ENCODE data around the gene SCAMP2. TPM values are rescaled to one million over a fixed set of nuclear protein-coding genes. Genes with fewer than 3 reads are reported as not detected.
"Not testable (repeated sequence)": the region's sequence is repeated elsewhere in the genome, so short reads cannot be mapped to it uniquely, and the experiment has no call there.

SCAMP2 gene
- total RNA-seq, 2 donors from 2014 or later, result 62.1 to 84.5 TPM

- H3K4me3 ChIP-seq, result peak within 1 kb of the TSS; percentile 92
- H3K27ac ChIP-seq, result peak within 1 kb of the TSS; percentile 57 to 71
- DNase-seq (ENCODE audit: low spot score), result peak; percentile 49
- no peaks in the 10 kb centered on the region for H3K27me3 ChIP-seq (replicated peaks; ENCODE audit: insufficient read depth)
- H3K4me1 ChIP-seq (ENCODE audit: control insufficient read depth in 1 of 2, low read depth in 2 of 2), result peaks cover 12 to 18% of the 10 kb centered on the region in 2 donors
- peak; percentile 43 for TF ChIP-seq CTCF (IDR thresholded peaks at IDR 0.05)
- H3K36me3 ChIP-seq, result peaks cover 6% of the 10 kb centered on the region
- no peaks in the 10 kb centered on the region for H3K9me3 ChIP-seq
- no peak for ATAC-seq (ENCODE audit: insufficient number of reproducible peaks, low FRiP score, low read depth)
Measured at GRCh38 chr15:74889883-74890664, 16.9 kb upstream of the SCAMP2 start, which contains the start of gene MPI. TSS of gene MPI (plus strand) at chr15:74890042. CDS start at chr15:74890074, 32 bp downstream.

- H3K9me3 ChIP-seq, result no peaks in the 10 kb centered on the region
- ATAC-seq (ENCODE audit: insufficient number of reproducible peaks, low FRiP score, low read depth) (peak; percentile 18), DNase-seq (ENCODE audit: low spot score) (no peak)
- peaks cover 12 to 18% of the 10 kb centered on the region in 2 donors for H3K4me1 ChIP-seq (ENCODE audit: control insufficient read depth in 1 of 2, low read depth in 2 of 2)
- H3K27ac ChIP-seq, result peak overlapping the region in 1 of 2 donors; percentile 57
- no peaks in the 10 kb centered on the region for H3K27me3 ChIP-seq (replicated peaks; ENCODE audit: insufficient read depth)
- peaks cover 6% of the 10 kb centered on the region for H3K36me3 ChIP-seq
- no peak for TF ChIP-seq CTCF (IDR thresholded peaks at IDR 0.05)
- peak overlapping the region; percentile 92 for H3K4me3 ChIP-seq
Measured at GRCh38 chr15:74889390-74889882, 16.3 kb upstream of the SCAMP2 start.

- H3K4me1 ChIP-seq (ENCODE audit: control insufficient read depth in 1 of 2, low read depth in 2 of 2), result peaks cover 12 to 18% of the 10 kb centered on the region in 2 donors
- no peak overlapping the region for H3K4me3 ChIP-seq
- TF ChIP-seq CTCF (IDR thresholded peaks at IDR 0.05), result no peak
- peak overlapping the region in 1 of 2 donors; percentile 57 for H3K27ac ChIP-seq
- DNase-seq (ENCODE audit: low spot score), result no peak
- no peaks in the 10 kb centered on the region for H3K27me3 ChIP-seq (replicated peaks; ENCODE audit: insufficient read depth)
- no peak for ATAC-seq (ENCODE audit: insufficient number of reproducible peaks, low FRiP score, low read depth)
- H3K9me3 ChIP-seq, result no peaks in the 10 kb centered on the region
- H3K36me3 ChIP-seq, result peaks cover 6% of the 10 kb centered on the region
Measured at GRCh38 chr15:74888716-74889115, 15.6 kb upstream of the SCAMP2 start.

GRCh38 chr15:74887537-74888193 lies 14.5 kb upstream of the SCAMP2 start:
- ATAC-seq (ENCODE audit: insufficient number of reproducible peaks, low FRiP score, low read depth); H3K27me3 ChIP-seq (replicated peaks; ENCODE audit: insufficient read depth); H3K4me3 ChIP-seq; H3K36me3 ChIP-seq; DNase-seq (ENCODE audit: low spot score); H3K9me3 ChIP-seq; H3K27ac ChIP-seq: not testable (repeated sequence)
- peaks cover 12 to 18% of the 10 kb centered on the region in 2 donors for H3K4me1 ChIP-seq (ENCODE audit: control insufficient read depth in 1 of 2, low read depth in 2 of 2)

- Histone ChIP-seq H3K27me3 (replicated peaks; ENCODE audit: insufficient read depth) (no peaks in the 10 kb centered on the region), H3K36me3 (no peaks in the 10 kb centered on the region), H3K4me3 (no peak overlapping the region), H3K9me3 (no peaks in the 10 kb centered on the region), H3K4me1 (ENCODE audit: control insufficient read depth in 1 of 2, low read depth in 2 of 2) (peaks cover 6 to 13% of the 10 kb centered on the region in 2 donors), H3K27ac (no peak overlapping the region)
- TF ChIP-seq CTCF (IDR thresholded peaks at IDR 0.05), result no peak
- ATAC-seq (ENCODE audit: insufficient number of reproducible peaks, low FRiP score, low read depth) (no peak), DNase-seq (ENCODE audit: low spot score) (no peak)
Measured at GRCh38 chr15:74885461-74885860, 12.3 kb upstream of the SCAMP2 start.
